B cell (primary cell): ENCODE results near the gene AOC3. TPM values are rescaled to one million over a fixed set of nuclear protein-coding genes. Genes with fewer than 3 reads are reported as not detected.
"Not testable (repeated sequence)": the region's sequence is repeated elsewhere in the genome, so short reads cannot be mapped to it uniquely, and the experiment has no call there.

ENCODE experiments used
- ATAC-seq: fragments of 200-7000 bp; cut with Tn5 transposase; one replicate; pipeline ENCODE4 v1.10.0; 2021; ENCODE audit warnings: low read depth, mild to moderate bottlenecking, moderate number of reproducible peaks, moderate library complexity
- CTCF ChIA-PET: fragments of 350-600 bp; sonication (Branson Sonifier 250); formaldehyde crosslinking; loops from one replicate; lab custom pipeline; 2021; ENCODE audit warnings: antibody characterized with exemption, inconsistent platforms; lab: Charles Lee
- POLR2A ChIA-PET: fragments of 350-600 bp; sonication (Branson Sonifier 250); formaldehyde crosslinking; loops from one replicate; lab custom pipeline; 2021; ENCODE audit warnings: antibody characterized with exemption; lab: Charles Lee
- DNase-seq: peaks from one replicate; pipeline ENCODE4 v3.0.0; 2013
- H2AFZ ChIP-seq: 2 replicates; pipeline ENCODE4 v1.6.1; 2012; ENCODE audit warnings: mild to moderate bottlenecking, low read depth, low read length; ENCODE audit not compliant: insufficient read depth, poor library complexity, severe bottlenecking
- H3K27ac ChIP-seq, 2 donors: 1 replicate in 1 of 2; 2 replicates in 1 of 2; pipeline ENCODE4 v1.5.1; 2012 to 2013; ENCODE audit warnings: low read length in 2 of 2, mild to moderate bottlenecking in 2 of 2, moderate library complexity in 1 of 2
- H3K27me3 ChIP-seq, 4 experiments: fragments of 200-600 bp in 1 of 4; sonication (generic) in 1 of 4; replicated peaks in 1 of 4; 1 replicate in 2 of 4; 2 replicates in 2 of 4; pipeline versions ENCODE4 v1.6.1 to v1.7.0; 2013 to 2016; ENCODE audit warnings: low read length in 3 of 4, mild to moderate bottlenecking in 2 of 4, mixed read lengths in 1 of 4, moderate library complexity in 1 of 4; ENCODE audit not compliant: insufficient read depth in 4 of 4, control insufficient read depth in 3 of 4; ENCODE audit errors: control extremely low read depth in 1 of 4
- H3K36me3 ChIP-seq, 2 experiments: replicated peaks in 1 of 2; 1 replicate in 1 of 2; 2 replicates in 1 of 2; pipeline versions ENCODE4 v1.6.1 to v1.7.1; 2013; ENCODE audit warnings: low read length in 1 of 2; ENCODE audit not compliant: insufficient read depth in 2 of 2, control insufficient read depth in 1 of 2; ENCODE audit errors: control extremely low read depth in 1 of 2, extremely low read depth in 1 of 2
- H3K4me1 ChIP-seq, 2 donors: fragments of 200-600 bp in 1 of 2; sonication (generic) in 1 of 2; 1 replicate in 1 of 2; 2 replicates in 1 of 2; pipeline versions ENCODE4 v1.5.1 to v1.6.1; 2013 to 2017; ENCODE audit warnings: low read length in 2 of 2; ENCODE audit not compliant: control insufficient read depth in 2 of 2, insufficient read depth in 2 of 2
- H3K4me2 ChIP-seq: replicated peaks from 2 replicates; pipeline ENCODE3; 2012; ENCODE audit warnings: mild to moderate bottlenecking, low read depth, low read length; ENCODE audit not compliant: poor library complexity, severe bottlenecking
- H3K4me3 ChIP-seq, 5 experiments: fragments of 200-600 bp in 1 of 5; sonication (generic) in 1 of 5; 1 replicate in 3 of 5; 2 replicates in 2 of 5; pipeline versions ENCODE4 v1.5.1 to v1.7.0; 2011 to 2016; ENCODE audit warnings: low read length in 4 of 5, mild to moderate bottlenecking in 4 of 5, low read depth in 2 of 5, control low read depth in 1 of 5, moderate library complexity in 1 of 5; ENCODE audit not compliant: insufficient read depth in 1 of 5; ENCODE audit errors: control extremely low read depth in 1 of 5, extremely low read depth in 1 of 5
- H3K79me2 ChIP-seq: fragments of 200-600 bp; sonication (generic); one replicate; pipeline ENCODE4 v1.6.0; 2016; ENCODE audit warnings: low read length; ENCODE audit not compliant: control insufficient read depth, insufficient read depth
- H3K9ac ChIP-seq: fragments of 200-600 bp; sonication (generic); 2 replicates; pipeline ENCODE4 v1.6.1; 2017; ENCODE audit warnings: mild to moderate bottlenecking, low read length, moderate library complexity
- H3K9me3 ChIP-seq, 3 donors: one replicate each; pipeline versions ENCODE4 v1.6.1 to v1.7.1; 2013; ENCODE audit warnings: low read length in 2 of 3; ENCODE audit not compliant: control insufficient read depth in 2 of 3, insufficient read depth in 1 of 3; ENCODE audit errors: control extremely low read depth in 1 of 3
- H4K20me1 ChIP-seq: 2 replicates; pipeline ENCODE4 v1.6.0; 2012; ENCODE audit warnings: mild to moderate bottlenecking, low read length; ENCODE audit not compliant: insufficient read depth, control insufficient read depth, poor library complexity, severe bottlenecking
- H3K27ac Mint-ChIP-seq: one replicate; pipeline ENCODE4 v1.8.0; 2021; ENCODE audit warnings: mixed read lengths
- H3K27me3 Mint-ChIP-seq: one replicate; pipeline ENCODE4 v1.8.0; 2021; ENCODE audit warnings: mixed read lengths
- H3K4me1 Mint-ChIP-seq: one replicate; pipeline ENCODE4 v1.8.0; 2021; ENCODE audit warnings: mixed read lengths
- H3K4me3 Mint-ChIP-seq: one replicate; pipeline ENCODE4 v1.8.0; 2021; ENCODE audit warnings: mixed read lengths
- H3K9me3 Mint-ChIP-seq: one replicate; pipeline ENCODE4 v1.8.0; 2022; ENCODE audit warnings: mixed read lengths; ENCODE audit not compliant: insufficient read depth
- EZH2 ChIP-seq: IDR thresholded peaks from 2 replicates; pipeline ENCODE4 v1.6.1; 2012; ENCODE audit warnings: borderline replicate concordance, low read depth, mild to moderate bottlenecking, moderate library complexity, low read length; ENCODE audit not compliant: insufficient read depth, poor library complexity, severe bottlenecking
- WGBS: methylation state at CpG from one replicate; pipeline ENCODE4 v1.1.5; 2013; ENCODE audit warnings: missing lambda C conversion rate; ENCODE audit not compliant: insufficient coverage; 5-methylcytosine and 5-hydroxymethylcytosine counted together
- intact Hi-C: fragments of 100-400 bp; cut with micrococcal nuclease; formaldehyde crosslinking; loops from one replicate; pipeline ENCODE4 v1.10.0; 2022
- polyA plus RNA-seq: library from polyadenylated mRNA; depleted of rRNA; stranded (reverse); fragments of >200 nt; gene quantifications from 2 replicates; pipeline ENCODE4 v1.2.3, GENCODE V29; 2012
- total RNA-seq, 2 donors: library from RNA; stranded (reverse); fragments of 120-200 nt in 1 of 2; gene quantifications; 1 replicate in 1 of 2; 2 replicates in 1 of 2; pipeline versions ENCODE4 v1.2.3 to v1.2.4, GENCODE V29; 2013 to 2022
- TF ChIP-seq, protein P1 (sequence below): fragments of 200-600 bp; IDR thresholded peaks from one replicate; pipeline ENCODE4 v1.8.0; 2022; ENCODE audit warnings: antibody characterized with exemption, mild to moderate bottlenecking

AOC3 gene
- total and polyA plus RNA-seq, 2 donors (not counting 1 experiment from before 2014, with no cell fraction given), result 1.2 to 1.5 TPM

DNA sequence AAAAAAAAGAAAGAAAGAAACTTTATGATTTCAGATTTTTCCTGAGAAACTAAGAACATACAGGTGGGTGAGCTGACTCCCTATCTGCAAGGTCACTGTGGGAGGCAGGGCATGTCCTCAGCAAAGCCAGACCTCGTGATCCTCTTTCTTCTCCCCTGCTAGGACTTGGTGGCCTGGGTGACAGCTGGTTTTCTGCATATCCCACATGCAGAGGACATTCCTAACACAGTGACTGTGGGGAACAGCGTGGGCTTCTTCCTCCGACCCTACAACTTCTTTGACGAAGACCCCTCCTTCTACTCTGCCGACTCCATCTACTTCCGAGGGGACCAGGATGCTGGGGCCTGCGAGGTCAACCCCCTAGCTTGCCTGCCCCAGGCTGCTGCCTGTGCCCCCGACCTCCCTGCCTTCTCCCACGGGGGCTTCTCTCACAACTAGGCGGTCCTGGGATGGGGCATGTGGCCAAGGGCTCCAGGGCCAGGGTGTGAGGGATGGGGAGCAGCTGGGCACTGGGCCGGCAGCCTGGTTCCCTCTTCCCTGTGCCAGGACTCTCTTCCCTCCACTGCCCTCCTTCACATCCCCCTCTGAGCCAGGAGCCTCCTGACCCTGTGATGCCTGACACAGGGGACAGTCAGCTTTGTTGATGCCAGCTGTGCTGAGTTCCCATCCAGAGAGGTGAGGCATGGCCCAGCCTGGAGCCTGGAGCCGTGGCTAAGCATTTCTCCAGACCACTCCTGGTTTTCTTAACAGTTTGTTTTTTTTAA is 23.1 kb downstream of the AOC3 start:
- ATAC-seq, CTCF ChIA-PET, H3K27ac ChIP-seq, H3K4me3 Mint-ChIP-seq, H3K9ac ChIP-seq, intact Hi-C loops, H3K4me3 ChIP-seq, H2AFZ ChIP-seq, H3K9me3 Mint-ChIP-seq, H3K27ac Mint-ChIP-seq, H3K79me2 ChIP-seq, H4K20me1 ChIP-seq, H3K9me3 ChIP-seq, H3K36me3 ChIP-seq, H3K4me1 ChIP-seq, H3K4me1 Mint-ChIP-seq, H3K4me2 ChIP-seq, DNase-seq, POLR2A ChIA-PET: not testable (repeated sequence)
- peaks cover 37% of the 10 kb centered on the region for H3K27me3 Mint-ChIP-seq
- H3K27me3 ChIP-seq, result peaks cover 0 to 11% (median 0%) of the 10 kb centered on the region in 4 experiments
- WGBS, result 92% methylated on average over 2 of the region's 12 CpGs

DNA sequence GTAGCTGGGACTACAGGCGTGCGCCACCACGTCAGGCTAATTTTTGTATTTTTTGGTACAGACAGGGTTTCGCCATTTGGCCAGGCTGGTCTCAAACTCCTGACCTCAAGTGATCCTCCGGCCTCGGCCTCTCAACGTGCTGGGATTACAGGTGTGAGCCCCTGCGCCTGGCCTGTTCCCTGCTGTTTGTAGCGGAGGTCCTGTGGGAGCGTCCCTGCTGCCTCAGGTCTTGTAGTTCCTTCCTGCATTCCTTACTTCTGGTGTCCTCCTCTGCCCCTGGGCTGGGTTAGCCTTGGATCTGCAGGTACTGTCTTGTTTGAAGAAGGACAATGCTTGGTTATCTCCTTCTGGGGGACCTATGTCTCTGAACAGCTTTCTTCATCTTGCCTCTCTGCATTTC is 26.0 kb downstream of the AOC3 start:
- no peak overlapping the region for H3K4me2 ChIP-seq
- Mint-ChIP-seq H3K27me3 (peaks cover 35% of the 10 kb centered on the region), H3K4me3 (no peak overlapping the region), H3K4me1 (no peaks in the 10 kb centered on the region), H3K27ac (no peak overlapping the region), H3K9me3 (no peaks in the 10 kb centered on the region)
- CTCF ChIA-PET, result no interaction called here
- H3K4me1 ChIP-seq, result no peaks in the 10 kb centered on the region
- no peak for TF ChIP-seq EZH2
- TF ChIP-seq, protein P1, sequence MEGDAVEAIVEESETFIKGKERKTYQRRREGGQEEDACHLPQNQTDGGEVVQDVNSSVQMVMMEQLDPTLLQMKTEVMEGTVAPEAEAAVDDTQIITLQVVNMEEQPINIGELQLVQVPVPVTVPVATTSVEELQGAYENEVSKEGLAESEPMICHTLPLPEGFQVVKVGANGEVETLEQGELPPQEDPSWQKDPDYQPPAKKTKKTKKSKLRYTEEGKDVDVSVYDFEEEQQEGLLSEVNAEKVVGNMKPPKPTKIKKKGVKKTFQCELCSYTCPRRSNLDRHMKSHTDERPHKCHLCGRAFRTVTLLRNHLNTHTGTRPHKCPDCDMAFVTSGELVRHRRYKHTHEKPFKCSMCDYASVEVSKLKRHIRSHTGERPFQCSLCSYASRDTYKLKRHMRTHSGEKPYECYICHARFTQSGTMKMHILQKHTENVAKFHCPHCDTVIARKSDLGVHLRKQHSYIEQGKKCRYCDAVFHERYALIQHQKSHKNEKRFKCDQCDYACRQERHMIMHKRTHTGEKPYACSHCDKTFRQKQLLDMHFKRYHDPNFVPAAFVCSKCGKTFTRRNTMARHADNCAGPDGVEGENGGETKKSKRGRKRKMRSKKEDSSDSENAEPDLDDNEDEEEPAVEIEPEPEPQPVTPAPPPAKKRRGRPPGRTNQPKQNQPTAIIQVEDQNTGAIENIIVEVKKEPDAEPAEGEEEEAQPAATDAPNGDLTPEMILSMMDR, result no peak
- H3K4me3 ChIP-seq, result no peak overlapping the region
- intact Hi-C loops, result no loop called here
- POLR2A ChIA-PET, result no interaction called here
- H3K27ac ChIP-seq, result no peak overlapping the region
- H3K79me2 ChIP-seq, result no peaks in the 10 kb centered on the region
- peaks cover 0 to 6% (median 0%) of the 10 kb centered on the region in 4 experiments for H3K27me3 ChIP-seq
- no peaks in the 10 kb centered on the region for H3K36me3 ChIP-seq
- no peak overlapping the region for H3K9ac ChIP-seq
- 99% methylated on average over 10 of the region's 10 CpGs for WGBS
- no peak overlapping the region for H2AFZ ChIP-seq
- no peaks in the 10 kb centered on the region for H4K20me1 ChIP-seq
- no peak for ATAC-seq
- DNase-seq, result no peak
- no peaks in the 10 kb centered on the region for H3K9me3 ChIP-seq
